ENCODE results near the gene TMEM182. TPM values are rescaled to one million over a fixed set of nuclear protein-coding genes. Genes with fewer than 3 reads are reported as not detected.
A peak's percentile ranks its signal among the peaks of the same experiment; 100 is the strongest.

The TMEM182 gene
- total and polyA plus RNA-seq, 7 experiments from 2014 or later = 3.4 to 9.0 (median 5.4) TPM

DNA sequence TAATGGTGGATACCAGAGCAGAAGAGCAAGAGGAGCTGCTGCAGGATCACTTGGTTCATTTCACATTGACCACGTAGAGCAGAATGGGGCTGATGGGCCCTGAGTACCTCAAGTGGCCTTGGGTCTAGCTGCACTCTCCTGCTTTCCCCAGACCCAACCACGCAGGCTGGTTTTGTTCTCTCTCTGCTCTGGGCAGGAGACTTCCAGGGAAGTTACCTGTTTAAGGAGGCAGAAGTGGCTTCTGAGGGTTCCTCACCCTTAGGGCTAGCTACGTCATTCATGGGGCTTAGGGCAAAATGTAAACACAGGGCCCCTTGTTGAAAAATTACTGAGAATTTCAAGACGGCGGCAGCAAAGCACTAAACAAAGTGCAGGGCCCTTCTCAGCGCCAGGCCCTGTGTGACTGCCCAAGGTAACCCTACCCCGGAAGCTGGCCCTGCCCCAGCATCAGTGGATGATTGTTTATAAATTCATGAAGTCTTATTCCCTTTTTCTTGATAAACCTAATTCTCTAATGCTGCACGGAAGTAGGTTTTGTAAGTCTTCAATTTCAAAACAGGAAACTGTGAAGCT lies 75.9 kb downstream of the TMEM182 start:
- intact Hi-C loops (cut with micrococcal nuclease) = no loop called here
- Histone ChIP-seq H3K4me1 (ENCODE audit: control insufficient read depth in 2 of 2, insufficient read depth in 2 of 2, low read length in 2 of 2) (no peaks in the 10 kb centered on the region), H3K27me3 (ENCODE audit: control insufficient read depth in 2 of 2, insufficient read depth in 2 of 2, low read length in 2 of 2) (no peaks in the 10 kb centered on the region), H3K36me3 (ENCODE audit: control insufficient read depth in 2 of 3, insufficient read depth in 3 of 3, low read length in 3 of 3) (no peaks in the 10 kb centered on the region), H3K4me3 (ENCODE audit: low read length) (no peak overlapping the region), H3K9me3 (ENCODE audit: control insufficient read depth in 2 of 3, low read length in 3 of 3) (no peaks in the 10 kb centered on the region), H3K27ac (ENCODE audit: low read depth, low read length) (no peak overlapping the region)
- no peaks in the 10 kb centered on the region for H3K9me3 Mint-ChIP-seq
- H3K27ac Mint-ChIP-seq = no peak overlapping the region
- peaks cover 0 to 6% (median 0%) of the 10 kb centered on the region in 5 donors for H3K36me3 Mint-ChIP-seq
- no peak overlapping the region for H3K4me3 Mint-ChIP-seq
- CTCF ChIA-PET = no interaction called here
- peaks cover 0 to 4% (median 2%) of the 10 kb centered on the region in 5 donors for H3K27me3 Mint-ChIP-seq
- POLR2A ChIA-PET = no interaction called here
- ATAC-seq = no peak
- no peak for DNase-seq
- H3K4me1 Mint-ChIP-seq = peaks cover 0 to 1% (median 0%) of the 10 kb centered on the region in 7 donors

DNA sequence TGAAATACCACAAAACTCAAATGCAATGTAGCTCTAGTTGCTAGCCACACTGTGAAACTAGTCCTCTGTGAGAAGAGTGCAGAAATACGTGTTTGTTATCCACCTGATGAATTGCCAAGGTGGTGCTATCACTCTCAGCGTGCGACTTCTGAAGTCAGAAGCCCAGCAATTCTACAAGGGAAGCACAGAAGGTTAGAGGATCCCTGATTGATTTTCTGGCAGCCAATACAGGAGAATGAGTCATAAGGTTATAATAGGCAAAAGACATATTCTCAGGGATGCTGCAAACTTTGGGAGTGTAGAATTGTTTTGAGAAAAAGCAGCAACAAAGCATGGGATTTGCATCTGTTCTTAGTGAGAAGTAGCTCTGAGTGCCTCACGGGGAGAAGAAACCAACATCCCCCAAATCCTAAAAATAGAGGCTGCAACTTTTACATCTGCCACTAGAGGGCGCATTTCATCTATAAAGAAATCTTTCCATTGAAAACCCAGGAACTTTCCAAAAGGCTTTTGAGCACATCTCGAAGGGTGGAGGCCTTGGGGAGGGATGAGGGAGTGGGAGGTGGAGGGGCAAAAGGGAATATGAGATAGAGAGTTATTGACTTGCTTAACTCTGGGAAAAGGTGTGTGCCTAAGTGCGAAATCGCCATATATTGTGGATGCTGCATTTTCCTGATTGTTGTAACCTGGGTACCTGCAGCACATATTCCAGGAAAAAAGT lies 78.0 kb downstream of the TMEM182 start:
- no peaks in the 10 kb centered on the region for H3K36me3 ChIP-seq (ENCODE audit: control insufficient read depth in 2 of 3, insufficient read depth in 3 of 3, low read length in 3 of 3)
- H3K9me3 ChIP-seq (ENCODE audit: control insufficient read depth in 2 of 3, low read length in 3 of 3) = no peaks in the 10 kb centered on the region
- no peaks in the 10 kb centered on the region for H3K4me1 ChIP-seq (ENCODE audit: control insufficient read depth in 2 of 2, insufficient read depth in 2 of 2, low read length in 2 of 2)
- Mint-ChIP-seq H3K27me3 (peaks cover 0 to 6% (median 2%) of the 10 kb centered on the region in 5 donors), H3K4me1 (peaks cover 0 to 1% (median 0%) of the 10 kb centered on the region in 7 donors), H3K27ac (no peak overlapping the region), H3K36me3 (peaks cover 0 to 7% (median 0%) of the 10 kb centered on the region in 5 donors), H3K9me3 (no peaks in the 10 kb centered on the region), H3K4me3 (no peak overlapping the region)
- no peak for ATAC-seq
- H3K27me3 ChIP-seq (ENCODE audit: control insufficient read depth in 2 of 2, insufficient read depth in 2 of 2, low read length in 2 of 2) = no peaks in the 10 kb centered on the region
- peak in 5 of 9 donors; percentile 6 to 32 (median 28) for DNase-seq
- H3K27ac ChIP-seq (ENCODE audit: low read depth, low read length) = no peak overlapping the region
- intact Hi-C loops (cut with micrococcal nuclease) = loop anchor here in 1 of 2 donors (10.0 kb wide), 1 partner anchor 1575 kb away; no protein-coding TSS in a partner anchor
- no peak overlapping the region for H3K4me3 ChIP-seq (ENCODE audit: low read length)
- CTCF ChIA-PET = interaction anchor here (0.7 kb wide), 2 partner anchors 45 to 1608 kb away, joined by 3 to 4 read pairs; no protein-coding TSS in a partner anchor
- POLR2A ChIA-PET = no interaction called here

DNA sequence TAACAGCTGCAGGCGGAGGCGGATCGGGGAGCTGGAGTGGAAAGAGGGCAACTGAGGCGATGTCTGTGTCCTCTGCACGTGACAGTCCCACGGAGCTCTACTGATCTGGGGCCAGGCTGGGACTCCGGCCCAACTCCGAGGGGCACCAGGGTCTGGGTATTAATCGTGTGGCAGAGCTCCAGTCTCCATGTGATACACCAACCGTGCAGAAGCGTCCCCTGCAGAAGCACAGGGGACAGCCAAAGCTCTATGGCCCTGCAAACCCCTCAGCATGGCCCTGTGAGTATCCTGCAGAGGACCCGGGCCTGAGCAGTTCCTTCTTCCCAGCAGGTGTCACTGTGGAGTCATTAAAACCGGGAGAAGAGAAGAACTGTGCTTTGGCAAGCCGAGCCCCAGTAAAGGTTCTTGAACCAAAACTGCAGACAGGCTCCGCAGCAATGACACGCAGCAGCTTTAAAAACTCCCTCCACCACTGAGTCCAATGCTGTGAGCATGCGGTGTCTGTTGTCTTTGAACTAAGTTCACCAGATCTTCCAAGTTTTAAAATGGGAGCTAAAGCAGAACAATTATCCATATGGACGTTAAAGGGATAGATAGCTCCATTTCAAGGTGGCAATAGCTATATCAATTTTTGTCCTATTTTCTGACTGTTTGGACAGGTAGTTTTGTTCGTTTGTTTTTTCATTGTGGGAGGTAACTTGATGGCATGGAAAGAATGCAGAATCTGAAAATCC lies 79.4 kb downstream of the TMEM182 start:
- DNase-seq = peak in 3 of 9 donors; percentile 7
- ChIA-PET POLR2A (no interaction called here), CTCF (no interaction called here)
- Histone ChIP-seq H3K4me3 (ENCODE audit: low read length) (no peak overlapping the region), H3K9me3 (ENCODE audit: control insufficient read depth in 2 of 3, low read length in 3 of 3) (no peaks in the 10 kb centered on the region), H3K36me3 (ENCODE audit: control insufficient read depth in 2 of 3, insufficient read depth in 3 of 3, low read length in 3 of 3) (no peaks in the 10 kb centered on the region), H3K27me3 (ENCODE audit: control insufficient read depth in 2 of 2, insufficient read depth in 2 of 2, low read length in 2 of 2) (no peaks in the 10 kb centered on the region), H3K27ac (ENCODE audit: low read depth, low read length) (no peak overlapping the region), H3K4me1 (ENCODE audit: control insufficient read depth in 2 of 2, insufficient read depth in 2 of 2, low read length in 2 of 2) (no peaks in the 10 kb centered on the region)
- peaks cover 0 to 1% (median 0%) of the 10 kb centered on the region in 7 donors for H3K4me1 Mint-ChIP-seq
- ATAC-seq = peak; percentile 48
- no peak overlapping the region for H3K27ac Mint-ChIP-seq
- H3K27me3 Mint-ChIP-seq = peaks cover 0 to 12% (median 2%) of the 10 kb centered on the region in 5 donors
- intact Hi-C loops (cut with micrococcal nuclease) = loop anchor here in 1 of 2 donors (10.0 kb wide), 1 partner anchor 1574 kb away; no protein-coding TSS in a partner anchor
- peaks cover 0 to 11% (median 0%) of the 10 kb centered on the region in 5 donors for H3K36me3 Mint-ChIP-seq
- H3K9me3 Mint-ChIP-seq = no peaks in the 10 kb centered on the region
- no peak overlapping the region for H3K4me3 Mint-ChIP-seq

GRCh38 chr2:102843764-102844443 lies 82.1 kb downstream of the TMEM182 start:
- no peak overlapping the region for H3K4me3 Mint-ChIP-seq
- Histone ChIP-seq H3K27me3 (ENCODE audit: control insufficient read depth in 2 of 2, insufficient read depth in 2 of 2, low read length in 2 of 2) (no peaks in the 10 kb centered on the region), H3K9me3 (ENCODE audit: control insufficient read depth in 2 of 3, low read length in 3 of 3) (no peaks in the 10 kb centered on the region), H3K4me1 (ENCODE audit: control insufficient read depth in 2 of 2, insufficient read depth in 2 of 2, low read length in 2 of 2) (no peaks in the 10 kb centered on the region), H3K36me3 (ENCODE audit: control insufficient read depth in 2 of 3, insufficient read depth in 3 of 3, low read length in 3 of 3) (no peaks in the 10 kb centered on the region), H3K27ac (ENCODE audit: low read depth, low read length) (no peak overlapping the region), H3K4me3 (ENCODE audit: low read length) (no peak overlapping the region)
- POLR2A ChIA-PET = no interaction called here
- intact Hi-C loops (cut with micrococcal nuclease) = loop anchor here in 1 of 2 donors (10.0 kb wide), 1 partner anchor 1571 kb away; no protein-coding TSS in a partner anchor
- H3K4me1 Mint-ChIP-seq = peaks cover 0 to 3% (median 0%) of the 10 kb centered on the region in 7 donors
- H3K36me3 Mint-ChIP-seq = peaks cover 0 to 11% (median 0%) of the 10 kb centered on the region in 5 donors
- DNase-seq (no peak), ATAC-seq (no peak)
- H3K9me3 Mint-ChIP-seq = no peaks in the 10 kb centered on the region
- CTCF ChIA-PET = no interaction called here
- H3K27me3 Mint-ChIP-seq = peaks cover 5 to 29% (median 11%) of the 10 kb centered on the region in 5 donors
- no peak overlapping the region for H3K27ac Mint-ChIP-seq

- Mint-ChIP-seq H3K27me3 (peaks cover 8 to 37% (median 17%) of the 10 kb centered on the region in 5 donors), H3K4me1 (peaks cover 0 to 5% (median 0%) of the 10 kb centered on the region in 7 donors), H3K27ac (no peak overlapping the region), H3K4me3 (no peak overlapping the region), H3K9me3 (no peaks in the 10 kb centered on the region), H3K36me3 (peaks cover 0 to 11% (median 0%) of the 10 kb centered on the region in 5 donors)
- Histone ChIP-seq H3K27ac (ENCODE audit: low read depth, low read length) (no peak overlapping the region), H3K4me1 (ENCODE audit: control insufficient read depth in 2 of 2, insufficient read depth in 2 of 2, low read length in 2 of 2) (no peaks in the 10 kb centered on the region), H3K9me3 (ENCODE audit: control insufficient read depth in 2 of 3, low read length in 3 of 3) (no peaks in the 10 kb centered on the region), H3K36me3 (ENCODE audit: control insufficient read depth in 2 of 3, insufficient read depth in 3 of 3, low read length in 3 of 3) (no peaks in the 10 kb centered on the region), H3K4me3 (ENCODE audit: low read length) (no peak overlapping the region), H3K27me3 (ENCODE audit: control insufficient read depth in 2 of 2, insufficient read depth in 2 of 2, low read length in 2 of 2) (no peaks in the 10 kb centered on the region)
- ChIA-PET POLR2A (no interaction called here), CTCF (no interaction called here)
- no peak for DNase-seq
- intact Hi-C loops (cut with micrococcal nuclease) = loop anchor here in 1 of 2 donors (10.0 kb wide), 1 partner anchor 1570 kb away; no protein-coding TSS in a partner anchor
- ATAC-seq = no peak
Observed at GRCh38 chr2:102844911-102845310, 83.1 kb downstream of the TMEM182 start.

DNA sequence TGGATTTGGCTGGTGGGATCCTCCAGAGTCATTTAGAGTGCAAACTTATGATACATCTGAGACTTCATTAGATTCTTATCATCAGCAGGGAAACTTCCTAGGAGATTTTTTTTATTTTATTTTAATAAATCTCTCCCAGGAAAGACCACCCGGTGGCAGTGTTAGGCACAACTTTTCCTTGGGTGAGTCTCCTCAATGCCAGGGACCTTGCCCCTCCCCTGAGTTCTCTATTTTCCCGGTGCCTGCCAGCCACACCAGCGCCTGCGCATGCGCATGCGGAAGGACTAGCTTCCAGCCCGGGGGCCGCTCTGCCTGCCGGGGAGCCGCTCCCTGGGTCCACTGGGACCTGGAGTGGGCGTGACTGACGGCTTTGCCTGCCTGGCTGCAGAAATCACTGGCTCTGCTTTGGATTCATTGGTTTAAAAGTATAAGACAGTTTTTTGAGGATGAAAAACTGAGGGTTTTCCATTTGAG lies 86.6 kb downstream of the TMEM182 start:
- CTCF ChIA-PET = no interaction called here

More for the DNA sequence above, 86.6 kb downstream of the TMEM182 start:
- H3K4me3 ChIP-seq (ENCODE audit: low read length) = no peak overlapping the region
- H3K27ac Mint-ChIP-seq = no peak overlapping the region
- ATAC-seq (no peak), DNase-seq (no peak)
- no peaks in the 10 kb centered on the region for H3K27me3 ChIP-seq (ENCODE audit: control insufficient read depth in 2 of 2, insufficient read depth in 2 of 2, low read length in 2 of 2)
- peaks cover 0 to 5% (median 3%) of the 10 kb centered on the region in 11 donors for H3K9me3 Mint-ChIP-seq
- H3K36me3 ChIP-seq (ENCODE audit: control insufficient read depth in 2 of 3, insufficient read depth in 3 of 3, low read length in 3 of 3) = no peaks in the 10 kb centered on the region
- H3K27ac ChIP-seq (ENCODE audit: low read depth, low read length) = no peak overlapping the region
- intact Hi-C loops (cut with micrococcal nuclease) = loop anchor here in 1 of 2 donors (10.0 kb wide), 1 partner anchor 1566 kb away; no protein-coding TSS in a partner anchor
- H3K4me1 Mint-ChIP-seq = peaks cover 0 to 4% (median 0%) of the 10 kb centered on the region in 7 donors
- H3K9me3 ChIP-seq (ENCODE audit: control insufficient read depth in 2 of 3, low read length in 3 of 3) = no peaks in the 10 kb centered on the region
- H3K4me1 ChIP-seq (ENCODE audit: control insufficient read depth in 2 of 2, insufficient read depth in 2 of 2, low read length in 2 of 2) = no peaks in the 10 kb centered on the region
- H3K27me3 Mint-ChIP-seq = peaks cover 8 to 31% (median 19%) of the 10 kb centered on the region in 5 donors
- H3K4me3 Mint-ChIP-seq = no peak overlapping the region
- peaks cover 0 to 9% (median 0%) of the 10 kb centered on the region in 5 donors for H3K36me3 Mint-ChIP-seq
- POLR2A ChIA-PET = no interaction called here

Data from naive thymus-derived CD4-positive, alpha-beta T cell (primary cell).